ENCODE results near the gene ITPKB.
"Not testable (repeated sequence)": the region's sequence is repeated elsewhere in the genome, so short reads cannot be mapped to it uniquely, and the experiment has no call there.

The ITPKB gene

DNA sequence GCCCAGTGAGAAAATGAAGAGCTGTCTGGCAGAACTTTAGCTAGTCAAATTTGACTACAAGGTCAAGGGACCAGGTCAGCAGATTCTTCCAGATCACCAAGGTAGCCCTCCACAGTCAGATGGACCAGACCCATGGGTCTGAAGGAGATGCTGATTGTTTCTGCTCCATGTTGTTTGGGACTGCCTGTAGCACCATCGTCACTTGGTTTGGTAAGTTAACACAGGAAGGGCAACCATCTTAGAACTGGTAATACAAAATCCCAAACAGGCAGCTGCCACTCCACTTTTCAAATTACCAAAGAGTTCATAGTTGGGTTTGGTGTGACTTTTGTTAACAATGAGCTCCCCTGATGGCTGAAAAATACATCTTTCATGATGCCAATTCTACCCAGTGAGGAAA, 9.0 kb downstream of the ITPKB start:
- DNase-seq = no peak

- DNase-seq = no peak
Observed at GRCh38 chr1:226728448-226728847, 10.6 kb downstream of the ITPKB start.

DNA sequence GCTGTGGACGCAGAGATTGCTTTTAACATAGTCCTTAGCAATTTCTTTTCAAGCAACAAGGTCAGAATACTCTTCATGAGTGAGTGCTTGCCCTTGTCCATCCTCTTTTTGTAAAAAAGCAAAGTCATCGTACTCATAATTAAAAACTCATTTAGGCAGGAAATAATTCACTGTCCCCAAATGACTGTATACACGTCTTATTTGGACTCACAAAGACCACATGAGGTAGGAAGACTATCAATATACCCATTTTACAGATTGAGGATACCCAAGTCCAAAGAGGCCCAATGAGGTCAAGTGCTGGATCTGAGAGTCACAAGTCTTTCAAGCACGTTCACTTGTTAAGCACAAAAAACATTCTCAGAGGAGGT, 13.2 kb downstream of the ITPKB start:
- DNase-seq = no peak

DNA sequence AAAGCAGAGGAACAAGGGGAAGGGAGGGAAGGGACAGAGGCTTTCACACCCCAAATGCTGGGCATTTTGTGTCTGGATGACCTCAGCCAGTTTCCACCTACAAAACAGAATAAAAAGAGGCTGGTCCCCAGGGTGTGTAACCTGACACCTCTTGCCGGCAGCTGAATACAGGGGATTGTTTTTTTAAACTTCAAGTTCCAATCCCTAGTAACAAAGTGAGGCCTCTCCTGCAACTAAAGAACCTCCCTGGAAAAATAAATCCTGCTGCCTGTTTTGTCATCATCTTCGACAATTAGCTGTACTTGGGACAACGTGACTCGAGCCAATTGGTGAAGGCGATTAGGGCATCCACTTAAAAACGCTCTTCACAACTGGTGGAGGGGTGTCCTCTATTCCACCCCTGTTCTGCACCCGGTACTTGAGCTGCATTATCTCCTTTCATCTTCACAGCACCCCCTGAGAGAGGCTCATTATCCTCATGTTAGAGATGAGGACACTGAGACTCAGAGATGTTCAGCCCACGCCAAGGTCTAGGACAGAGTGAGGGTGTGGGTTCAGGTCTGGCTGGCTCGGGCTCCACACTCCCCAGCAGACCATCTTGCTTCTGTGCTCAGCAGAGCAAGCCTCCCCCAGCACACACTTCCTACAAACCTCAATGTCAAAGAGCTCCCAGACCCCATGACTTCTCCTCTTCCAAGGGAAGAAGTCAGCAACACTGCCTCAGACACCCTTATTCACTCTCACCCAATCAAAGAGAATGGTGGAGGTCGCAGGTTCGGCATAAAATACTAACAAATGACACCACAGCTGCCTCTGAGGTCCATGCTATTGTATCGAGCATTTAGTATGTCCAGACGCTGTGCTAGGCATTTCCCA, 15.2 kb downstream of the ITPKB start:
- peak; percentile 63 for DNase-seq

- DNase-seq = peak; percentile 64
Observed at GRCh38 chr1:226722901-226723656, 16.0 kb downstream of the ITPKB start.

GRCh38 chr1:226722240-226722900, 16.7 kb downstream of the ITPKB start:
- DNase-seq = peak; percentile 56

DNA sequence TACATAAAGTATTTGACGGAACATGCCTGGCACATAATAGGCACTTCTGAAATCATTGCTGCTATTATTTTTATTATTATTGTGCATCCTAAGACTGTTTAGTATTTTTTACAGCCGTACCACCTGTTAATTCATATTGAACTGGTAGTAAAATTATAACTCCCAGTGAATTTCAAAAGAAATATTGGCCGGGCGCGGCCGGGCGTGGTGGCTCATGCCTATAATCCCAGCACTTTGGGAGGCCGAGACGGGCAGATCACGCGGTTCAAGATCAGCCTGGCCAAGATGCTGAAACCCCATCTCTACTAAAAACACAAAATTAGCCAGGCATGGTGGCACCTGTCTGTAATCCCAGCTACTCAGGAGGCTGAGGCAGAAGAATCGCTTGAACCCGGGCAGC, 18.5 kb downstream of the ITPKB start:
- not testable (repeated sequence) for DNase-seq

- no peak for DNase-seq
Observed at GRCh38 chr1:226719596-226720387, 19.3 kb downstream of the ITPKB start.

DNA sequence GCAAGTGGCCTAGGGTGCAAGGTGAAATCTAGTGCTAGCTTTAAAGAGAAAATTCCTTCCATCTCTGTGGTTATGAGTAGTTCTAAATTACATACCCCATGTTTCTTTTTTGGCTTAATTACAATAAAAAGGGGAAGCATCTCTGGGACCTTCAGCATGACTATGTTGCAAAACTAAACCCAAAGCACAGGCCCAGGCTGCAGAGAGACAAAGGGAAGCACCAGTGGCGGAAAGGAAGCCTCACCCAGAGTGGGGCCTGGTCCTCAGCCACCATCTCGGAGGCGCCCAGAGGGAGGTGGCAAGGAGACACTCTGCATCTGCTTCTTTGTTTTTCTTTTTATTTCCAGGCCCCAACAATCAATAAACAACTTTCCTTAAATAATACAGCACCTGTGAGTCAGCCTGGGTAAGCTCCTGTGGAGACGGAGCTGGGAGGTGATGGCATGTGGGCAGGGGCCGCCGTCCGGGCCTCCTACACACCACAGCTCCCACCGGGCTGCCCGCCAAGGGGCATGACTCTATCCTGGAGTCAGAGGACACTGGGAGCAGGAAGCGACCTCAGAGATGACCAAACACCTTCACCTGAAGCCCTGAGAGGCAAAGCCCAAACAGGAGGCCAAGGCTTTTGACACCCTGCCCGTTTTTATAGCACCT, 21.7 kb downstream of the ITPKB start:
- DNase-seq = no peak

GRCh38 chr1:226716577-226716976, 22.5 kb downstream of the ITPKB start:
- no peak for DNase-seq

DNA sequence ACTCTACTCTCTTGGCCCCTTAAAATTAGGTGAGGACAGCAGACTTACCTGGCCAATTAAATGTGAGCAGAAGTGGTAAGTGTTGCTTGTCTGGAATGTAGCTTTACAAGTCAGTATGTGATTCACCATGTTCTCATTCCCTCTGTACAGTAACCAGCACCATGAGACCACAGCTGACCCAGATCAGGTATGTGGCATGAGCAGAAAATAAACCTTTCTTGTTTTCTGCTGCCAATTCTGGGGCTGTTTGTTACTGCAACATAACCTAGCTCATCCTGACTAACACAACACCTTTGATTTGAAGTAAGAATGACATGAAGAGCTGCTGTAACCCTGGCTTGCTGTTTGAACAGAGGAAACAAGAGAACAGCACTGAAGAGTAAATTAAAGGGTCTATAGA, 24.9 kb downstream of the ITPKB start:
- no peak for DNase-seq

- no peak for DNase-seq
Observed at GRCh38 chr1:226712742-226713419, 26.2 kb downstream of the ITPKB start.

GRCh38 chr1:226711976-226712741, 26.9 kb downstream of the ITPKB start:
- DNase-seq = no peak

GRCh38 chr1:226710501-226710900, 28.6 kb downstream of the ITPKB start:
- DNase-seq = no peak

DNA sequence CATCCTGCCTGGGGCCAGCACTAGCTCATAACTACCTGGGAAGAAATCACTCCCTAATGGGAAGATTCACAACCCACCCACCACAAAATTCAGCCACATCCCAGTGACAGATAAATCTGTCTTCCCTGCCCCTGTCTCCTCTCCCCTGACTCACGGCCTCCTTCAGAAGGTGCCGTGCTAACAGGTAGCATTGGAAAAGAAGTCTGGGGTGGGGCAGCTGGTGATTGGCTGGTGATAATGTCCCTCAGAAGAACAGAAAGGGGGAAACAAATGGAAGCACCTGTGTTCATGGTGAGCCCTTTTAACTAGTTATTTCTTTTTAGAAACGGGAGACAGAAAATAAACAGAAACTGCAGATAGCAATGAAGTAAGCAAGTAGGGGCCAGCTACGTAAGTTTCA, 29.1 kb downstream of the ITPKB start:
- DNase-seq = no peak

- no peak for DNase-seq
Observed at GRCh38 chr1:226708967-226709396, 30.1 kb downstream of the ITPKB start.

GRCh38 chr1:226708342-226708780, 30.7 kb downstream of the ITPKB start:
- DNase-seq = no peak

GRCh38 chr1:226706684-226707083, 32.4 kb downstream of the ITPKB start:
- no peak for DNase-seq

DNA sequence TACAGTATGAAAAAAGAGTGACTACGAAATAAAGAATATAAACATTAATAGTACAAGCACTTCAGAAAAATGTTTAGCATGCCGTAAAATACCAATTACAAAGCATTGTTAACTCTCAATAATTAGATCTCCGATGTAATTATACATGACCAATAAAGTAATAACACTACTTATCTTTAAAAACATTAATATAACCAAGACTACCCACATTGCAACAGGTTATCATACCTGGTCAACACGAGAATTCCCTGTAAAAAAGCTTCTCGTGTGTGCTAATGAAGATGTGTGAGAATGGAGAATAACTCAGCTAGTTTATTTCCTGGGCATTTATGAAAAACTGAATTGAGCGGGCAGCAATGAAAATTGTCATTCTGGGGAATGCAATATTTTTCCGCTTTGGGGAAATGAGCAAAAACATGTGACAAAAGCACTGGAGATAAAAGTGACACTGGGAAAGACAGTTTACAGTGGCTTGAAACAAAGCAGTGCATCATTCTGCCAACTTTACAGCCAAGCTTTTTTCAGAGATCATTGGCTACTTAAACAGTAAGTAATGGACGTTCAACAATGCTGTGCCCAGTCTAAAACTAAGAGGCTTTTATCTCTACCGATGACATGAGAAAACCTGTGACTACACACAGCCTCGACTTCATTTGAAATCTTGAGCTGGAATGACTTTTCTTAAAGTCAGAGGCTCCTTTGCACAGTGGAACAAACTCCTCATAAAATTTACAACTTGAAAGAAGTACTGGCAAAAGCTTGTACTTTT, 34.7 kb downstream of the ITPKB start:
- no peak for DNase-seq

Measured in activated CD8-positive, alpha-beta memory T cell treated with anti-CD3 and anti-CD28 coated beads, Interleukin-2, amount 50 U/mL, for 48 hours (primary cell).